ENCODE results near the gene E2F3. TPM values are rescaled to one million over a fixed set of nuclear protein-coding genes. Genes with fewer than 3 reads are reported as not detected.
A peak's percentile ranks its signal among the peaks of the same experiment; 100 is the strongest.

E2F3 gene
- total RNA-seq, 1 experiment from 2014 or later: 35.7 TPM

- Mint-ChIP-seq H3K9me3 (peaks cover 0 to 3% of the 10 kb centered on the region in 2 experiments; a peak in 2 of 5 replicates), H3K4me1 (no peaks in the 10 kb centered on the region), H3K4me3 (no peak overlapping the region), H3K36me3 (ENCODE audit: insufficient read depth in 1 of 3, low read depth in 3 of 3) (peaks cover 0 to 2% (median 0%) of the 10 kb centered on the region in 3 experiments; a peak in 1 of 7 replicates), H3K27ac (peak overlapping the region in 1 of 3 experiments; percentile 53; a peak in 2 of 7 replicates), H3K27me3 (ENCODE audit: low read depth) (no peaks in the 10 kb centered on the region)
- H3K79me1 ChIP-seq (ENCODE audit: insufficient read depth, low read depth, low read length, poor library complexity, severe bottlenecking): no peaks in the 10 kb centered on the region
- no peak overlapping the region for H2AFZ ChIP-seq (ENCODE audit: low read length)
- no peaks in the 10 kb centered on the region for H4K20me1 ChIP-seq (ENCODE audit: control insufficient read depth, insufficient read depth, insufficient read length)
- H2BK15ac ChIP-seq (ENCODE audit: low read depth, low read length): no peak overlapping the region
- H3K4me2 ChIP-seq (ENCODE audit: insufficient read depth, insufficient read length, low read length): no peak overlapping the region
- WGBS (ENCODE audit: extremely low coverage, insufficient read length, low lambda C conversion rate): no CpG with 5 or more reads among the region's 4 CpGs
- DNase-seq: no peak
- H3K27me3 ChIP-seq (ENCODE audit: insufficient read depth, low read length): no peaks in the 10 kb centered on the region
- H3K23ac ChIP-seq (ENCODE audit: insufficient read length, low read depth, low read length): no peak overlapping the region
- H2BK20ac ChIP-seq (ENCODE audit: low read depth, low read length, poor library complexity, severe bottlenecking): no peak overlapping the region
- no peak overlapping the region for H2BK120ac ChIP-seq (ENCODE audit: low read depth, low read length, poor library complexity, severe bottlenecking)
- H3T11ph ChIP-seq (ENCODE audit: low read length): no peak overlapping the region
- H3K9ac ChIP-seq (ENCODE audit: extremely low read depth, insufficient read length, low read length): no peak overlapping the region
- no peak overlapping the region for H3K27ac ChIP-seq (ENCODE audit: insufficient read length, low read depth, low read length)
- H4K5ac ChIP-seq (ENCODE audit: insufficient read length, low read depth, low read length): no peak overlapping the region
- no peaks in the 10 kb centered on the region for H3K23me2 ChIP-seq (ENCODE audit: insufficient read length, low read depth, low read length, poor library complexity, severe bottlenecking)
- H3K9me3 ChIP-seq (ENCODE audit: control insufficient read depth, low read depth, low read length): no peaks in the 10 kb centered on the region
- no peak overlapping the region for H3K4ac ChIP-seq (ENCODE audit: low read depth, low read length)
- H3K18ac ChIP-seq (ENCODE audit: insufficient read length, low read depth, low read length): no peak overlapping the region
- no peak overlapping the region for H2BK5ac ChIP-seq (ENCODE audit: insufficient read length, low read length)
- no peak overlapping the region for H4K91ac ChIP-seq (ENCODE audit: insufficient read length, low read depth, low read length)
- no peak overlapping the region for H3K14ac ChIP-seq (ENCODE audit: insufficient read depth, low read length)
- H3K79me2 ChIP-seq (ENCODE audit: insufficient read depth, low read length): no peaks in the 10 kb centered on the region
- no peak overlapping the region for H2AK5ac ChIP-seq (ENCODE audit: insufficient read length, low read length)
- H3K56ac ChIP-seq (ENCODE audit: insufficient read length, low read depth, low read length): no peak overlapping the region
- no peaks in the 10 kb centered on the region for H3K4me1 ChIP-seq (ENCODE audit: insufficient read depth, low read length)
- H4K8ac ChIP-seq (replicated peaks; ENCODE audit: insufficient read length, low read depth, low read length): no peak overlapping the region
- TF ChIP-seq, protein P1, sequence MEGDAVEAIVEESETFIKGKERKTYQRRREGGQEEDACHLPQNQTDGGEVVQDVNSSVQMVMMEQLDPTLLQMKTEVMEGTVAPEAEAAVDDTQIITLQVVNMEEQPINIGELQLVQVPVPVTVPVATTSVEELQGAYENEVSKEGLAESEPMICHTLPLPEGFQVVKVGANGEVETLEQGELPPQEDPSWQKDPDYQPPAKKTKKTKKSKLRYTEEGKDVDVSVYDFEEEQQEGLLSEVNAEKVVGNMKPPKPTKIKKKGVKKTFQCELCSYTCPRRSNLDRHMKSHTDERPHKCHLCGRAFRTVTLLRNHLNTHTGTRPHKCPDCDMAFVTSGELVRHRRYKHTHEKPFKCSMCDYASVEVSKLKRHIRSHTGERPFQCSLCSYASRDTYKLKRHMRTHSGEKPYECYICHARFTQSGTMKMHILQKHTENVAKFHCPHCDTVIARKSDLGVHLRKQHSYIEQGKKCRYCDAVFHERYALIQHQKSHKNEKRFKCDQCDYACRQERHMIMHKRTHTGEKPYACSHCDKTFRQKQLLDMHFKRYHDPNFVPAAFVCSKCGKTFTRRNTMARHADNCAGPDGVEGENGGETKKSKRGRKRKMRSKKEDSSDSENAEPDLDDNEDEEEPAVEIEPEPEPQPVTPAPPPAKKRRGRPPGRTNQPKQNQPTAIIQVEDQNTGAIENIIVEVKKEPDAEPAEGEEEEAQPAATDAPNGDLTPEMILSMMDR (conservative IDR thresholded peaks at IDR 0.05): no peak
- no peak overlapping the region for H2BK12ac ChIP-seq (ENCODE audit: insufficient read length, low read depth, low read length)
Observed at GRCh38 chr6:20352346-20352745, 49.3 kb upstream of the E2F3 start.

Data from H9 (cell line).